ENCODE results near the gene METTL9.
"Not testable (repeated sequence)": the region's sequence is repeated elsewhere in the genome, so short reads cannot be mapped to it uniquely, and the experiment has no call there.

The METTL9 gene

GRCh38 chr16:21654881-21655280 is 55.5 kb downstream of the METTL9 start:
- no peaks in the 10 kb centered on the region for H3K27me3 ChIP-seq (ENCODE audit: control insufficient read depth, insufficient read depth, low read length)
- no peak for DNase-seq (ENCODE audit: low read depth, low spot score)
- H3K36me3 ChIP-seq (ENCODE audit: control insufficient read depth, insufficient read depth, low read length), result 0 out of 2 replicates have a peak, but pooled peaks cover 3% of the 10 kb centered on the region
- H3K27ac ChIP-seq (ENCODE audit: low read length), result no peak overlapping the region
- no peaks in the 10 kb centered on the region for H3K9me3 ChIP-seq (ENCODE audit: control insufficient read depth, insufficient read depth, low read length)
- H3K4me3 ChIP-seq (ENCODE audit: low read length), result no peak overlapping the region
- no CpG with 5 or more reads among the region's 2 CpGs for WGBS (ENCODE audit: insufficient coverage, insufficient read length)
- no peaks in the 10 kb centered on the region for H3K4me1 ChIP-seq (ENCODE audit: control insufficient read depth, insufficient read depth, low read length)

- no peak overlapping the region for H3K4me3 ChIP-seq (ENCODE audit: low read length)
- H3K36me3 ChIP-seq (ENCODE audit: control insufficient read depth, insufficient read depth, low read length), result 0 out of 2 replicates have a peak, but pooled peaks cover 3% of the 10 kb centered on the region
- WGBS (ENCODE audit: insufficient coverage, insufficient read length), result no CpG with 5 or more reads among the region's 4 CpGs
- no peaks in the 10 kb centered on the region for H3K9me3 ChIP-seq (ENCODE audit: control insufficient read depth, insufficient read depth, low read length)
- H3K27me3 ChIP-seq (ENCODE audit: control insufficient read depth, insufficient read depth, low read length), result no peaks in the 10 kb centered on the region
- no peaks in the 10 kb centered on the region for H3K4me1 ChIP-seq (ENCODE audit: control insufficient read depth, insufficient read depth, low read length)
- H3K27ac ChIP-seq (ENCODE audit: low read length), result no peak overlapping the region
- DNase-seq (ENCODE audit: low read depth, low spot score), result no peak
These were observed 57.7 kb downstream of the METTL9 start for GRCh38 chr16:21656795-21657768.

GRCh38 chr16:21659124-21659523 is 59.7 kb downstream of the METTL9 start:
- Histone ChIP-seq H3K4me1 (ENCODE audit: control insufficient read depth, insufficient read depth, low read length) (no peaks in the 10 kb centered on the region), H3K27me3 (ENCODE audit: control insufficient read depth, insufficient read depth, low read length) (no peaks in the 10 kb centered on the region)
- no CpG with 5 or more reads among the region's 4 CpGs for WGBS (ENCODE audit: insufficient coverage, insufficient read length)

GRCh38 chr16:21663889-21664647 is 64.7 kb downstream of the METTL9 start, which contains the start of gene OTOA:
TSS of gene OTOA (plus strand) at chr16:21663968. CDS start at chr16:21678515, 14,547 bp downstream.
- DNase-seq (ENCODE audit: low read depth, low spot score), result no peak
- H3K4me3 ChIP-seq (ENCODE audit: low read length), result no peak within 1 kb of the TSS; the same call in 1 of the 2 replicates
- no peak within 1 kb of the TSS for H3K27ac ChIP-seq (ENCODE audit: low read length)
- WGBS (ENCODE audit: insufficient coverage, insufficient read length), result no CpG with 5 or more reads among the region's 45 CpGs
- H3K4me1 ChIP-seq (ENCODE audit: control insufficient read depth, insufficient read depth, low read length), result peaks cover 1% of the 10 kb centered on the region; the same call in 1 of the 2 replicates
- no peaks in the 10 kb centered on the region for H3K27me3 ChIP-seq (ENCODE audit: control insufficient read depth, insufficient read depth, low read length)
- H3K36me3 ChIP-seq (ENCODE audit: control insufficient read depth, insufficient read depth, low read length), result no peaks in the 10 kb centered on the region
- H3K9me3 ChIP-seq (ENCODE audit: control insufficient read depth, insufficient read depth, low read length), result no peaks in the 10 kb centered on the region

More at GRCh38 chr16:21659124-21659523, 59.7 kb downstream of the METTL9 start:
- H3K9me3 ChIP-seq (ENCODE audit: control insufficient read depth, insufficient read depth, low read length), result no peaks in the 10 kb centered on the region
- no peak overlapping the region for H3K27ac ChIP-seq (ENCODE audit: low read length)
- no peaks in the 10 kb centered on the region for H3K36me3 ChIP-seq (ENCODE audit: control insufficient read depth, insufficient read depth, low read length)
- no peak for DNase-seq (ENCODE audit: low read depth, low spot score)
- no peak overlapping the region for H3K4me3 ChIP-seq (ENCODE audit: low read length)

GRCh38 chr16:21664801-21665492 is 65.6 kb downstream of the METTL9 start:
- no peak overlapping the region for H3K27ac ChIP-seq (ENCODE audit: low read length)
- no peaks in the 10 kb centered on the region for H3K36me3 ChIP-seq (ENCODE audit: control insufficient read depth, insufficient read depth, low read length)
- H3K4me3 ChIP-seq (ENCODE audit: low read length), result no peak overlapping the region
- WGBS (ENCODE audit: insufficient coverage, insufficient read length), result no CpG with 5 or more reads among the region's 10 CpGs
- no peaks in the 10 kb centered on the region for H3K9me3 ChIP-seq (ENCODE audit: control insufficient read depth, insufficient read depth, low read length)
- no peaks in the 10 kb centered on the region for H3K27me3 ChIP-seq (ENCODE audit: control insufficient read depth, insufficient read depth, low read length)
- DNase-seq (ENCODE audit: low read depth, low spot score), result no peak
- H3K4me1 ChIP-seq (ENCODE audit: control insufficient read depth, insufficient read depth, low read length), result peaks cover 1% of the 10 kb centered on the region; the same call in 1 of the 2 replicates

GRCh38 chr16:21666772-21667171 is 67.4 kb downstream of the METTL9 start:
- WGBS (ENCODE audit: insufficient coverage, insufficient read length), result no CpG with 5 or more reads among the region's 3 CpGs
- no peak for DNase-seq (ENCODE audit: low read depth, low spot score)
- Histone ChIP-seq H3K27ac (ENCODE audit: low read length) (no peak overlapping the region), H3K9me3 (ENCODE audit: control insufficient read depth, insufficient read depth, low read length) (no peaks in the 10 kb centered on the region), H3K4me1 (ENCODE audit: control insufficient read depth, insufficient read depth, low read length) (peaks cover 1% of the 10 kb centered on the region; the same call in 1 of the 2 replicates), H3K36me3 (ENCODE audit: control insufficient read depth, insufficient read depth, low read length) (no peaks in the 10 kb centered on the region), H3K4me3 (ENCODE audit: low read length) (no peak overlapping the region), H3K27me3 (ENCODE audit: control insufficient read depth, insufficient read depth, low read length) (no peaks in the 10 kb centered on the region)

- WGBS (ENCODE audit: insufficient coverage, insufficient read length), result no CpG with 5 or more reads among the region's 3 CpGs
- H3K27ac ChIP-seq (ENCODE audit: low read length), result no peak overlapping the region
- peaks cover 1% of the 10 kb centered on the region; the same call in 1 of the 2 replicates for H3K4me1 ChIP-seq (ENCODE audit: control insufficient read depth, insufficient read depth, low read length)
- no peaks in the 10 kb centered on the region for H3K27me3 ChIP-seq (ENCODE audit: control insufficient read depth, insufficient read depth, low read length)
- H3K9me3 ChIP-seq (ENCODE audit: control insufficient read depth, insufficient read depth, low read length), result no peaks in the 10 kb centered on the region
- H3K36me3 ChIP-seq (ENCODE audit: control insufficient read depth, insufficient read depth, low read length), result no peaks in the 10 kb centered on the region
- DNase-seq (ENCODE audit: low read depth, low spot score), result no peak
- H3K4me3 ChIP-seq (ENCODE audit: low read length), result no peak overlapping the region
These were observed 68.2 kb downstream of the METTL9 start for GRCh38 chr16:21667575-21667974.

- Histone ChIP-seq H3K27me3 (ENCODE audit: control insufficient read depth, insufficient read depth, low read length) (no peaks in the 10 kb centered on the region), H3K27ac (ENCODE audit: low read length) (no peak overlapping the region), H3K4me1 (ENCODE audit: control insufficient read depth, insufficient read depth, low read length) (no peaks in the 10 kb centered on the region), H3K36me3 (ENCODE audit: control insufficient read depth, insufficient read depth, low read length) (no peaks in the 10 kb centered on the region), H3K9me3 (ENCODE audit: control insufficient read depth, insufficient read depth, low read length) (no peaks in the 10 kb centered on the region), H3K4me3 (ENCODE audit: low read length) (no peak overlapping the region)
- no CpG with 5 or more reads among the region's 3 CpGs for WGBS (ENCODE audit: insufficient coverage, insufficient read length)
- no peak for DNase-seq (ENCODE audit: low read depth, low spot score)
These were observed 74.1 kb downstream of the METTL9 start for GRCh38 chr16:21673469-21673868.

GRCh38 chr16:21674456-21674855 is 75.1 kb downstream of the METTL9 start:
- H3K4me1 ChIP-seq (ENCODE audit: control insufficient read depth, insufficient read depth, low read length); H3K27ac ChIP-seq (ENCODE audit: low read length); H3K36me3 ChIP-seq (ENCODE audit: control insufficient read depth, insufficient read depth, low read length); H3K4me3 ChIP-seq (ENCODE audit: low read length); H3K9me3 ChIP-seq (ENCODE audit: control insufficient read depth, insufficient read depth, low read length); DNase-seq (ENCODE audit: low read depth, low spot score); H3K27me3 ChIP-seq (ENCODE audit: control insufficient read depth, insufficient read depth, low read length): not testable (repeated sequence)
- no CpG with 5 or more reads among the region's 4 CpGs for WGBS (ENCODE audit: insufficient coverage, insufficient read length)

- WGBS (ENCODE audit: insufficient coverage, insufficient read length), result no CpG with 5 or more reads among the region's 5 CpGs
- not testable (repeated sequence) for DNase-seq (ENCODE audit: low read depth, low spot score); H3K27ac ChIP-seq (ENCODE audit: low read length); H3K4me3 ChIP-seq (ENCODE audit: low read length); H3K9me3 ChIP-seq (ENCODE audit: control insufficient read depth, insufficient read depth, low read length); H3K27me3 ChIP-seq (ENCODE audit: control insufficient read depth, insufficient read depth, low read length); H3K4me1 ChIP-seq (ENCODE audit: control insufficient read depth, insufficient read depth, low read length); H3K36me3 ChIP-seq (ENCODE audit: control insufficient read depth, insufficient read depth, low read length)
These were observed 81.3 kb downstream of the METTL9 start for GRCh38 chr16:21680714-21681113.

All from iPS DF 6.9 (cell line).